H1 (cell line): ENCODE data around the gene ATAD3B. TPM values are rescaled to one million over a fixed set of nuclear protein-coding genes. Genes with fewer than 3 reads are reported as not detected.

ENCODE experiments used
- CTCF ChIA-PET: fragments of 300-600 bp; sonication (Branson Sonifier 250); formaldehyde crosslinking; loops from one replicate; lab custom pipeline; 2021; ENCODE audit not compliant: partially characterized antibody; lab: Charles Lee
- POLR2A ChIA-PET: fragments of 300-600 bp; sonication (Branson Sonifier 250); formaldehyde crosslinking; loops from one replicate; lab custom pipeline; 2021; ENCODE audit warnings: inconsistent platforms; ENCODE audit not compliant: partially characterized antibody; lab: Charles Lee
- DNase-seq, 2 experiments: peaks; one replicate each; pipeline versions ENCODE4 v3.0.0 to v3.0.0-alpha.2; 2010 to 2022; ENCODE audit warnings: low spot score in 2 of 2, low read depth in 1 of 2, mixed read lengths in 1 of 2
- FAIRE-seq: peaks from 2 replicates; lab custom pipeline; 2011; peaks lifted over from hg19 to GRCh38; lab: Jason Lieb, UNC
- H2AFZ ChIP-seq: 2 replicates; pipeline ENCODE4 v1.8.1; 2012; ENCODE audit warnings: low read length, inconsistent platforms
- H2AK5ac ChIP-seq: 2 replicates; pipeline ENCODE4 v1.6.1; 2013; ENCODE audit warnings: low read depth, low read length
- H2BK120ac ChIP-seq: replicated peaks from 2 replicates; pipeline ENCODE3; 2013; ENCODE audit warnings: low read depth, low read length, inconsistent platforms
- H2BK12ac ChIP-seq: 2 replicates; pipeline ENCODE4 v1.6.1; 2013; ENCODE audit warnings: low read depth, low read length
- H2BK15ac ChIP-seq: 2 replicates; pipeline ENCODE4 v1.6.1; 2013; ENCODE audit warnings: low read length
- H2BK20ac ChIP-seq: 2 replicates; pipeline ENCODE4 v1.6.1; 2013; ENCODE audit warnings: low read length
- H2BK5ac ChIP-seq: 2 replicates; pipeline ENCODE4 v1.6.1; 2013; ENCODE audit warnings: low read depth, low read length
- H3K14ac ChIP-seq: 2 replicates; pipeline ENCODE4 v1.6.1; 2013; ENCODE audit warnings: inconsistent platforms; ENCODE audit not compliant: insufficient read length
- H3K18ac ChIP-seq: 2 replicates; pipeline ENCODE4 v1.6.1; 2013; ENCODE audit warnings: low read length; ENCODE audit errors: extremely low read depth
- H3K23ac ChIP-seq: 2 replicates; pipeline ENCODE4 v1.6.1; 2013; ENCODE audit warnings: inconsistent platforms; ENCODE audit not compliant: insufficient read length
- H3K23me2 ChIP-seq: 2 replicates; pipeline ENCODE4 v1.6.1; 2013; ENCODE audit warnings: low read depth, low read length
- H3K27ac ChIP-seq: 2 replicates; pipeline ENCODE4 v1.6.1; 2011; ENCODE audit warnings: low read depth, low read length, inconsistent platforms
- H3K27me3 ChIP-seq, 4 experiments: replicated peaks in 1 of 4; 1 replicate in 1 of 4; 2 replicates in 3 of 4; pipeline versions ENCODE4 v1.6.1 to v1.8.1; 2011 to 2013; ENCODE audit warnings: low read length in 3 of 4, mild to moderate bottlenecking in 3 of 4, inconsistent platforms in 2 of 4, mixed read lengths in 2 of 4, moderate library complexity in 1 of 4; ENCODE audit not compliant: control insufficient read depth in 3 of 4, insufficient read depth in 3 of 4; ENCODE audit errors: extremely low read depth in 1 of 4
- H3K36me3 ChIP-seq, 4 experiments: 2 replicates each; pipeline versions ENCODE4 v1.6.1 to v1.8.1; 2011 to 2013; ENCODE audit warnings: mild to moderate bottlenecking in 4 of 4, low read length in 3 of 4, moderate library complexity in 2 of 4, control low read depth in 1 of 4, inconsistent platforms in 1 of 4; ENCODE audit not compliant: insufficient read depth in 4 of 4, control insufficient read depth in 2 of 4
- H3K4ac ChIP-seq: replicated peaks from 2 replicates; pipeline ENCODE3; 2013; ENCODE audit warnings: low read length, low read depth, mixed read lengths, inconsistent platforms; ENCODE audit not compliant: insufficient read length
- H3K4me1 ChIP-seq, 4 experiments: replicated peaks in 1 of 4; 1 replicate in 1 of 4; 2 replicates in 3 of 4; pipeline versions ENCODE4 v1.6.1 to v1.8.1; 2011 to 2013; ENCODE audit warnings: low read length in 3 of 4, inconsistent platforms in 2 of 4, mixed read lengths in 1 of 4; ENCODE audit not compliant: insufficient read depth in 4 of 4, control insufficient read depth in 3 of 4
- H3K4me2 ChIP-seq, 2 experiments: 2 replicates each; pipeline versions ENCODE4 v1.6.1 to v1.8.1; 2011 to 2013; ENCODE audit warnings: low read depth in 2 of 2, low read length in 2 of 2, control low read depth in 1 of 2, inconsistent platforms in 1 of 2, mild to moderate bottlenecking in 1 of 2; ENCODE audit not compliant: insufficient read depth in 1 of 2
- H3K4me3 ChIP-seq, 4 experiments: fragments of 200-600, 300-600 bp in 1 of 4; sonication (generic), shearing (Covaris generic), sonication (Bioruptor Twin) in 1 of 4; 2 replicates each; pipeline versions ENCODE4 v1.5.1 to v1.8.1; 2011 to 2016; ENCODE audit warnings: low read length in 4 of 4, low read depth in 3 of 4, control low read depth in 2 of 4, inconsistent platforms in 2 of 4, mild to moderate bottlenecking in 2 of 4, mixed read lengths in 1 of 4, moderate library complexity in 1 of 4; ENCODE audit not compliant: insufficient read depth in 2 of 4; ENCODE audit errors: extremely low read depth in 1 of 4
- H3K56ac ChIP-seq: replicated peaks from 2 replicates; pipeline ENCODE3; 2013; ENCODE audit warnings: low read depth, mild to moderate bottlenecking, mixed read lengths, low read length, inconsistent platforms; ENCODE audit not compliant: insufficient read length
- H3K79me1 ChIP-seq: 2 replicates; pipeline ENCODE4 v1.6.1; 2013; ENCODE audit warnings: low read depth, low read length, control low read depth
- H3K79me2 ChIP-seq, 2 experiments: 2 replicates each; pipeline versions ENCODE4 v1.6.1 to v1.8.1; 2012 to 2013; ENCODE audit warnings: low read length in 2 of 2, mild to moderate bottlenecking in 2 of 2, inconsistent platforms in 1 of 2; ENCODE audit not compliant: insufficient read depth in 2 of 2, control insufficient read depth in 1 of 2
- H3K9ac ChIP-seq, 4 experiments: replicated peaks in 1 of 4; 1 replicate in 1 of 4; 2 replicates in 3 of 4; pipeline versions ENCODE4 v1.6.1 to v1.8.1; 2011 to 2013; ENCODE audit warnings: low read depth in 3 of 4, low read length in 3 of 4, control low read depth in 2 of 4, mild to moderate bottlenecking in 2 of 4, moderate library complexity in 2 of 4, inconsistent platforms in 1 of 4; ENCODE audit errors: extremely low read depth in 1 of 4
- H3K9me3 ChIP-seq, 2 experiments: 2 replicates each; pipeline versions ENCODE4 v1.6.1 to v1.8.1; 2012 to 2013; ENCODE audit warnings: mild to moderate bottlenecking in 2 of 2, moderate library complexity in 2 of 2, control low read depth in 1 of 2, inconsistent platforms in 1 of 2, low read depth in 1 of 2, low read length in 1 of 2, mixed read lengths in 1 of 2; ENCODE audit not compliant: insufficient read depth in 2 of 2
- H4K20me1 ChIP-seq, 2 experiments: replicated peaks in 1 of 2; 2 replicates each; pipeline versions ENCODE3 to v1.8.1; 2011 to 2013; ENCODE audit warnings: inconsistent platforms in 2 of 2, low read length in 2 of 2, mild to moderate bottlenecking in 1 of 2; ENCODE audit not compliant: insufficient read depth in 2 of 2, control insufficient read depth in 1 of 2
- H4K5ac ChIP-seq: 2 replicates; pipeline ENCODE4 v1.6.1; 2013; ENCODE audit warnings: low read length, low read depth, mixed read lengths, inconsistent platforms; ENCODE audit not compliant: insufficient read length
- H4K8ac ChIP-seq: 2 replicates; pipeline ENCODE4 v1.8.0; 2013; ENCODE audit warnings: mild to moderate bottlenecking, moderate library complexity, low read length, inconsistent platforms; ENCODE audit not compliant: insufficient read depth; ENCODE audit errors: extremely low read depth
- H4K91ac ChIP-seq: replicated peaks from 2 replicates; pipeline ENCODE3; 2013; ENCODE audit warnings: low read length, mixed read lengths, inconsistent platforms; ENCODE audit not compliant: insufficient read length
- ASH2L ChIP-seq: fragments of 200-600, 300-600 bp; sonication (generic); IDR thresholded peaks from one replicate; pipeline ENCODE4 v1.7.1; 2017; ENCODE audit warnings: low read length
- CEBPB ChIP-seq: IDR thresholded peaks from 2 replicates; pipeline ENCODE4 v1.6.1; 2012; ENCODE audit warnings: low read depth, low read length
- CHD2 ChIP-seq: IDR thresholded peaks from 2 replicates; pipeline ENCODE4 v1.6.1; 2012; ENCODE audit warnings: low read length, improper control_type of control experiment
- CREB1 ChIP-seq: IDR thresholded peaks from 2 replicates; pipeline ENCODE4 v1.6.1; 2012; ENCODE audit warnings: inconsistent platforms
- GABPA ChIP-seq: IDR thresholded peaks from 2 replicates; pipeline ENCODE4 v1.6.1; 2011; ENCODE audit warnings: mild to moderate bottlenecking, low read length, moderate library complexity, borderline replicate concordance; ENCODE audit not compliant: insufficient read depth
- KDM5A ChIP-seq: fragments of 200-600 bp; IDR thresholded peaks from 2 replicates; pipeline ENCODE4 v1.7.1; 2012; ENCODE audit warnings: mild to moderate bottlenecking, low read length, inconsistent platforms, mixed read lengths
- RBBP5 ChIP-seq: IDR thresholded peaks from 2 replicates; pipeline ENCODE4 v1.7.1; 2012; ENCODE audit warnings: low read depth, mild to moderate bottlenecking, inconsistent platforms, low read length, moderate library complexity, borderline replicate concordance
- RXRA ChIP-seq: IDR thresholded peaks from 2 replicates; pipeline ENCODE4 v1.6.1; 2011; ENCODE audit warnings: low read depth, mild to moderate bottlenecking, low read length, moderate library complexity; ENCODE audit not compliant: insufficient read depth
- SIN3A ChIP-seq, 2 experiments: IDR thresholded peaks in 1 of 2; conservative IDR thresholded peaks in 1 of 2; 2 replicates each; pipeline ENCODE4 v1.6.1; 2011 to 2012; ENCODE audit warnings: low read length in 2 of 2, improper control_type of control experiment in 1 of 2, low read depth in 1 of 2, mild to moderate bottlenecking in 1 of 2
- SP2 ChIP-seq: IDR thresholded peaks from 2 replicates; pipeline ENCODE4 v1.6.1; 2012; ENCODE audit warnings: mild to moderate bottlenecking, low read length, inconsistent platforms
- SRF ChIP-seq: IDR thresholded peaks from 2 replicates; pipeline ENCODE4 v1.6.1; 2011; ENCODE audit warnings: mild to moderate bottlenecking, low read depth, low read length, moderate library complexity
- WGBS, 2 experiments: shearing (Covaris generic) in 1 of 2; methylation state at CpG; one replicate each; pipeline versions ENCODE4 v1.1.6 to v1.1.7; 2013 to 2015; ENCODE audit warnings: low lambda C conversion rate in 2 of 2, mixed read lengths in 2 of 2, inconsistent platforms in 1 of 2, low coverage in 1 of 2, missing lambda C conversion rate in 1 of 2; ENCODE audit not compliant: insufficient replicate concordance in 2 of 2, insufficient coverage in 1 of 2, insufficient read length in 1 of 2; ENCODE audit errors: extremely low coverage in 1 of 2, missing lambda C conversion rate in 1 of 2; 5-methylcytosine and 5-hydroxymethylcytosine counted together
- polyA plus RNA-seq, 7 experiments: library from polyadenylated mRNA; depleted of rRNA in 3 of 7; stranded (reverse) in 5 of 7; unstranded in 2 of 7; fragments of >200 nt in 5 of 7; fragments of 200-250 nt in 2 of 7; gene quantifications; 1 replicate in 5 of 7; 2 replicates in 1 of 7; 4 replicates in 1 of 7; pipeline versions ENCODE4 v1.2.1 to v1.2.3, GENCODE V29; 2011 to 2013; ENCODE audit warnings: missing spikeins in 2 of 7, mixed read lengths in 2 of 7
- total RNA-seq: library from RNA; stranded (reverse); fragmentation: NEBNext Ultra II Directional; extraction: Animal tissue kit (Norgen Biotek cat#: 25700); gene quantifications from 2 replicates; pipeline ENCODE4 v1.2.1, GENCODE V29; 2021
- TF ChIP-seq, protein P1 (sequence below): IDR thresholded peaks from 2 replicates; pipeline ENCODE4 v1.6.1; 2011; ENCODE audit warnings: low read depth, mild to moderate bottlenecking, low read length; ENCODE audit not compliant: insufficient read depth

Gene ATAD3B
- total and polyA plus RNA-seq, 2 of the 8 experiments (the other 6 are each of a cell fraction or from before 2014, with no cell fraction given) = 31.3 to 63.0 TPM

GRCh38 chr1:1535201-1536018 lies 63.8 kb downstream of the ATAD3B start:
- Histone ChIP-seq H3K9me3 (no peaks in the 10 kb centered on the region), H3K23ac (no peak overlapping the region), H2BK15ac (no peak overlapping the region), H3K23me2 (peaks cover 6% of the 10 kb centered on the region; the same call in 1 of the 2 replicates), H2BK12ac (no peak overlapping the region), H4K91ac (no peak overlapping the region), H3K36me3 (peaks cover 0 to 7% (median 3%) of the 10 kb centered on the region in 4 experiments; a peak in 2 of 8 replicates), H2BK20ac (no peak overlapping the region), H3K14ac (no peak overlapping the region), H3K27ac (no peak overlapping the region), H3K4me1 (peaks cover 0 to 9% (median 0%) of the 10 kb centered on the region in 4 experiments; a peak in 2 of 7 replicates), H3K79me1 (peaks cover 7% of the 10 kb centered on the region), H2AK5ac (no peak overlapping the region), H4K5ac (no peak overlapping the region), H3K56ac (no peak overlapping the region), H2BK5ac (no peak overlapping the region), H3K9ac (no peak overlapping the region), H2AFZ (no peak overlapping the region), H4K20me1 (peaks cover 3 to 13% of the 10 kb centered on the region in 2 experiments), H3K4ac (no peak overlapping the region), H3K4me3 (no peak overlapping the region), H4K8ac (no peak overlapping the region; the same call in 1 of the 2 replicates), H3K4me2 (no peak overlapping the region), H3K79me2 (peaks cover 0 to 5% of the 10 kb centered on the region in 2 experiments; a peak in 1 of 4 replicates), H3K18ac (no peak overlapping the region), H3K27me3 (no peaks in the 10 kb centered on the region), H2BK120ac (no peak overlapping the region)
- no peak for FAIRE-seq
- WGBS, 2 experiments = 97% methylated on average over 22 of the region's 66 CpGs; no CpG with 5 or more reads in 1 of the 2 experiments
- DNase-seq = no peak
- POLR2A ChIA-PET = interaction anchor here (1.0 to 2.0 kb wide), 5 partner anchors 16 to 95 kb away, joined by 3 to 8 read pairs (median 5); no protein-coding TSS in a partner anchor
- CTCF ChIA-PET = interaction anchor here (0.5 to 0.8 kb wide), 2 partner anchors 61 to 85 kb away, joined by 3 read pairs; no protein-coding TSS in a partner anchor
- TF ChIP-seq GABPA = no peak
- no peak for TF ChIP-seq SP2
- no peak for TF ChIP-seq CEBPB
- no peak for TF ChIP-seq ASH2L
- TF ChIP-seq CREB1 = no peak
- no peak for TF ChIP-seq RXRA
- TF ChIP-seq KDM5A = no peak
- no peak for TF ChIP-seq CHD2
- TF ChIP-seq, protein P1, sequence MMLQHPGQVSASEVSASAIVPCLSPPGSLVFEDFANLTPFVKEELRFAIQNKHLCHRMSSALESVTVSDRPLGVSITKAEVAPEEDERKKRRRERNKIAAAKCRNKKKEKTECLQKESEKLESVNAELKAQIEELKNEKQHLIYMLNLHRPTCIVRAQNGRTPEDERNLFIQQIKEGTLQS = no peak
- TF ChIP-seq SRF = no peak
- TF ChIP-seq SIN3A (conservative IDR thresholded peaks at IDR 0.05 in 1 of 2, IDR thresholded peaks at IDR 0.05 in 1 of 2; ENCODE audit: low read depth in 1 of 2, low read length in 2 of 2) = no peak
- TF ChIP-seq RBBP5 = no peak
